NT2/D1 (cell line): Measurements from ENCODE around the gene GUCY1A1.

Source experiments
- DNase-seq: peaks from one replicate; pipeline ENCODE4 v3.0.0-alpha.2; 2011; ENCODE audit warnings: low read depth, low spot score
- H3K27me3 ChIP-seq: 2 replicates; pipeline ENCODE4 v1.6.0; 2011; ENCODE audit warnings: mild to moderate bottlenecking; ENCODE audit not compliant: insufficient read length, insufficient read depth
- H3K36me3 ChIP-seq: 2 replicates; pipeline ENCODE4 v1.6.1; 2011; ENCODE audit warnings: mild to moderate bottlenecking, low read length, mixed read lengths; ENCODE audit not compliant: insufficient read depth, insufficient read length
- H3K4me1 ChIP-seq: 2 replicates; pipeline ENCODE4 v1.5.1; 2011; ENCODE audit not compliant: insufficient read depth, insufficient read length
- H3K4me3 ChIP-seq: 2 replicates; pipeline ENCODE4 v1.5.1; 2011; ENCODE audit warnings: low read depth; ENCODE audit not compliant: insufficient read length
- H3K9ac ChIP-seq: 2 replicates; pipeline ENCODE4 v1.6.0; 2011; ENCODE audit warnings: low read depth; ENCODE audit not compliant: insufficient read length
- H3K9me3 ChIP-seq: 2 replicates; pipeline ENCODE4 v1.5.1; 2011; ENCODE audit warnings: mild to moderate bottlenecking, low read length; ENCODE audit not compliant: insufficient read depth
- SUZ12 ChIP-seq: IDR thresholded peaks from 2 replicates; pipeline ENCODE4 v1.6.1; 2011; ENCODE audit not compliant: insufficient read length, insufficient read depth; ENCODE audit errors: extremely low read depth
- YY1 ChIP-seq: IDR thresholded peaks from 2 replicates; pipeline ENCODE4 v1.6.1; 2011; ENCODE audit not compliant: insufficient read length, insufficient read depth
- ZNF274 ChIP-seq: IDR thresholded peaks from 2 replicates; pipeline ENCODE4 v1.6.1; 2011; ENCODE audit warnings: mild to moderate bottlenecking, low read depth, low read length

The GUCY1A1 gene

GRCh38 chr4:155774033-155774432 is 107.4 kb downstream of the GUCY1A1 start:
- TF ChIP-seq ZNF274 (no peak), SUZ12 (no peak), YY1 (no peak)
- H3K9ac ChIP-seq, result no peak overlapping the region
- H3K4me3 ChIP-seq, result no peak overlapping the region
- H3K27me3 ChIP-seq, result no peaks in the 10 kb centered on the region
- no peak for DNase-seq
- no peaks in the 10 kb centered on the region for H3K36me3 ChIP-seq
- H3K9me3 ChIP-seq, result no peaks in the 10 kb centered on the region
- no peaks in the 10 kb centered on the region for H3K4me1 ChIP-seq

GRCh38 chr4:155777971-155778735 is 111.5 kb downstream of the GUCY1A1 start:
- no peak overlapping the region for H3K9ac ChIP-seq
- no peaks in the 10 kb centered on the region for H3K36me3 ChIP-seq
- H3K27me3 ChIP-seq, result no peaks in the 10 kb centered on the region
- no peaks in the 10 kb centered on the region for H3K4me1 ChIP-seq
- TF ChIP-seq ZNF274, result no peak
- no peak for TF ChIP-seq YY1
- TF ChIP-seq SUZ12, result no peak
- H3K9me3 ChIP-seq, result no peaks in the 10 kb centered on the region
- H3K4me3 ChIP-seq, result no peak overlapping the region
- no peak for DNase-seq

- Histone ChIP-seq H3K4me1 (no peaks in the 10 kb centered on the region), H3K9ac (no peak overlapping the region), H3K4me3 (no peak overlapping the region), H3K27me3 (no peaks in the 10 kb centered on the region), H3K9me3 (no peaks in the 10 kb centered on the region), H3K36me3 (no peaks in the 10 kb centered on the region)
- TF ChIP-seq YY1, result no peak
- no peak for TF ChIP-seq SUZ12
- no peak for TF ChIP-seq ZNF274
- DNase-seq, result no peak
These were observed 114.1 kb downstream of the GUCY1A1 start for GRCh38 chr4:155780775-155781174.

DNA sequence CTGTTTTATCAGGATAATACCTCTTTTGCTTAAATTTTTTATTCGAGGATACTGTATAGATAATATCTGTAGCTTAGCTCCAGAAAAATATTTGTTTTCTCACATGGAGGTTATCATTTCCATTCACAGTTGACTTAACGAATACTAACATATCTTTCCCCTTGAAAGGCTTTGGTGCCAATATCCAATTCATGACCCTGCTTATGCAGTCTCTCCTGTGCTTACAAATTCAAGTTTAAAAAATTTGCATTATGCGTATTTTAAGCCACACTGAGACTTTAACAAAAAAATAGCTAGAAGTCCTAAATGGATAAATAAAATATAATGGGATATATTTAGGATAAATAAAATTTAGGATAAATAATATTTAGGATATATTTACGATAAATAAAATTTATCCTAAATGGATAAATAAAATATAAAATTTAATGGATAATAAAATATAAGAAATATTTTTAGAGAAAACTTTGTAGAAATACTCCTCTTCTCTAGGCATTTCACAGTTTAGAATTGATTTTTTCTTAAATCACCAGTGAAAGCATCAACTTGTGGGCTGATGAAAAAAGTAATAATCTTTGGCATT is 114.7 kb downstream of the GUCY1A1 start:
- Histone ChIP-seq H3K4me1 (no peaks in the 10 kb centered on the region), H3K36me3 (no peaks in the 10 kb centered on the region)
- no peak for TF ChIP-seq ZNF274
- TF ChIP-seq SUZ12, result no peak
- TF ChIP-seq YY1, result no peak

More for the DNA sequence above, 114.7 kb downstream of the GUCY1A1 start:
- no peak overlapping the region for H3K4me3 ChIP-seq
- no peaks in the 10 kb centered on the region for H3K27me3 ChIP-seq
- no peaks in the 10 kb centered on the region for H3K9me3 ChIP-seq
- DNase-seq, result no peak
- H3K9ac ChIP-seq, result no peak overlapping the region
